NCI-H2029 treated with DMSO at 0.1 percent for 48 hours (cell line): Measurements from ENCODE around the gene NDUFAF4.

Experiments used
- DNase-seq: peaks from one replicate; lab custom pipeline; 2025; lab: John Stamatoyannopoulos, UW

Gene NDUFAF4

DNA sequence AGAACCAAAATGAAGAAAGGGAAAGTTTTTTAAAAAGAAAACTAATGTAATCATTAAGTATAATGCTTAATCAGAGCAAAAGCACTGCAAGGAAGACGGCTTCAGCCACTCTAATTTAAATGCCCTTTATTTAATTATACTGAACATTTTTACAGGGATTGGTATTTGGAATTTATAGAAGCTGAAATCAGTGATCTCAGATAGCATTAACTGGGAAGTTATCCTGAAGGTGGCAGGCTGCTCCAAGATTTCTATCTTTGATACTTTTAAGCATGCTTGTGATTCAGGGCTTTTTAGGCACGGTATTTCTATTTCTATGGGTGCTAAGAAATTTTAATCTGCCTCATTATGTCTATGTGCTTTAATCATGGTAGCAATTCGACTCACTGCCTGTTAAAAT, 1.3 kb upstream of the NDUFAF4 start:
- DNase-seq = peak; percentile 10

- no peak for DNase-seq
Measured at GRCh38 chr6:96898241-96898851, 655 bp upstream of the NDUFAF4 start.

GRCh38 chr6:96889146-96889545, 8.5 kb downstream of the NDUFAF4 start:
- no peak for DNase-seq

- DNase-seq = no peak
Measured at GRCh38 chr6:96888745-96889144, 8.9 kb downstream of the NDUFAF4 start.

GRCh38 chr6:96886519-96886918, 11.2 kb downstream of the NDUFAF4 start:
- no peak for DNase-seq

DNA sequence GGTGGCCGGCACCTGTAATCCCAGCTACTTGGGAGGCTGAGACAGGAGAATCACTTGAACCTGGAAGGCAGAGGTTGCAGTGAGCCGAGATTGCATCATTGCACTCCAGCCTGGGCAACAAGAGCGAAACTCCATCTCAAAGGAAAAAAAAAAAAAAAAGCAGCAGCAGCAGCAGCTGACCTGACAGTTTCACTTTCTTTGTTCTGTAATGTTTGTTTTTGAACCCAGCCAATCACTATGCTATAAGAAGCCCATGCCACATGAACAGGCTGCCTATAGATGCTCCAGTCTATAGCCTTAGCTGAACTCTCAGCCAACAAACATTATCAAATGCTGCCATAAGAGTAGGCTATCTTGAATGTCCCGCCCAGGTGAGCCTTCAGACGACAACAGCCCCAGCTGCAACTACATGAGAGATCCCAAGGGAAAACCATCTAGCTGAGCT, 12.5 kb downstream of the NDUFAF4 start:
- peak; percentile 40 for DNase-seq

DNA sequence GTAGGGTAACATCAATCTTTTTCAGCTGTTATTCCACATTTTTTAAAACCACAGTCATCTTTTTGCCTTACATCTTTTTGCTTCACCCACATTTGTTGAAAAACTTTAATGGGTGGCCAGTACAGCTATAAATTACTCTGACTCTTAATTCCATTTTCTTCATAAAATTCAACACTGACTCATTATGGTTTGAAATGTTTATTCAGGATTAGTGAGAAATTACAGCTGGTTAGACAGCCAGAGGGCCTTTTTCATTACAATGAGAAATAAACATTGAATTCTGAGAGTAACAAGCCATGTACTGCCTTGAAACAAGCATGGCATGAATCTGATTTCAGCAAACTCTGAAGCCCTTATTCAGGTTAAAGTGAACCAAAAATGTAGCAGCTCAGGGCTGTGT, 19.5 kb downstream of the NDUFAF4 start:
- no peak for DNase-seq

GRCh38 chr6:96876886-96877545, 20.7 kb downstream of the NDUFAF4 start:
- no peak for DNase-seq

- no peak for DNase-seq
Measured at GRCh38 chr6:96872976-96873375, 24.7 kb downstream of the NDUFAF4 start.

DNA sequence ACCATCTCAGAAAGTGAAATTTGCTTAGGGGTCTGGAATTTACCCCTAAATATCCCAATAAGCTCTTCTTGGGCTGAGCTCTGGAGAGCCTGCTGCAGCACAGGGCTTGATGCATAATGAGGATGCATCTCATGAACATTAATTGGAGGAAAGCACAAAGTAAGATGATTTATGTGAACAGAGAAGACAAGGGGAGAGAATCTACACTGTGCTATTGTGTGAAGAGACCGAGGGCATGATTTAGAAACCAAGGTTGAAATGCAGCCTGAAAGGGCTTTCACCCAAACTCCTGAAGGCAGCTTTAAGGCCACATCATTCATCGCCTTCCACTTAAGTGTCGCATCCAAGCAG, 32.7 kb downstream of the NDUFAF4 start:
- no peak for DNase-seq

- DNase-seq = no peak
Measured at GRCh38 chr6:96864216-96865054, 33.3 kb downstream of the NDUFAF4 start.

GRCh38 chr6:96862560-96862959, 35.1 kb downstream of the NDUFAF4 start:
- DNase-seq = no peak

GRCh38 chr6:96861588-96861987, 36.1 kb downstream of the NDUFAF4 start:
- DNase-seq = no peak

- DNase-seq = no peak
Measured at GRCh38 chr6:96856856-96857255, 40.8 kb downstream of the NDUFAF4 start.

DNA sequence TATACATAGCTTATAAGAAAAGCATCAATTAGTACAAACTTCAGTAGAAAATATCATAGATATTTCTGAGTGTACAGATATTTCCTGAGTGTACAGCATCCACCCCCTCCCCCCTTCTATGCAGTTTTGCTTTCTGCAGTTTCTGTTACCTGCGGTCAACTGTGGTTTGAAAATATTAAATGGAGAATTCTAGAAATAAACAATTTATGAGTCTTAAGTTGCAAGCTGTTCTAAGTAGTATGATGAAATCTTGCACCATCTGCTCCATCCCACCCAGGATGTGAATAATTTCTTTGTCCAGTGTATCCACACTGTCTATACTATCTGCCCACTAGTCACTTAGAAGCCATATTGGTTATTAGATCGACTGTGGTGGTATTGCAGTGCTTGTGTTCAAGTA, 44.6 kb downstream of the NDUFAF4 start:
- DNase-seq = no peak

GRCh38 chr6:96852605-96853004, 45.1 kb downstream of the NDUFAF4 start:
- DNase-seq = no peak

- DNase-seq = no peak
Measured at GRCh38 chr6:96851858-96852257, 45.8 kb downstream of the NDUFAF4 start.

GRCh38 chr6:96849615-96850014, 48.1 kb downstream of the NDUFAF4 start:
- DNase-seq = no peak

GRCh38 chr6:96844530-96844929, 53.2 kb downstream of the NDUFAF4 start:
- no peak for DNase-seq

GRCh38 chr6:96841345-96841744, 56.3 kb downstream of the NDUFAF4 start:
- DNase-seq = no peak
